Measurements from ENCODE around the gene LZTR1.

GRCh38 chr22:20952544-20953341 is 29.4 kb upstream of the LZTR1 start:
- TF ChIP-seq POLR2AphosphoS5 (IDR thresholded peaks at IDR 0.05; ENCODE audit: low read depth, low read length), result no peak
- TF ChIP-seq EP300 (IDR thresholded peaks at IDR 0.05; ENCODE audit: borderline replicate concordance in 1 of 2, low read depth in 2 of 2, low read length in 2 of 2), result no peak
- TF ChIP-seq NRF1 (IDR thresholded peaks at IDR 0.05; ENCODE audit: low read depth, low read length), result no peak
- TF ChIP-seq POLR2A (IDR thresholded peaks at IDR 0.05; ENCODE audit: control extremely low read depth in 1 of 2, low read depth in 2 of 2, low read length in 2 of 2), result no peak
- no peak for TF ChIP-seq SP2 (IDR thresholded peaks at IDR 0.05; ENCODE audit: low read length)
- TF ChIP-seq CTCF (IDR thresholded peaks at IDR 0.05; ENCODE audit: control extremely low read depth in 1 of 3, insufficient read depth in 1 of 3, low read depth in 1 of 3, low read length in 3 of 3), result no peak
- TF ChIP-seq ZNF274 (IDR thresholded peaks at IDR 0.05; ENCODE audit: borderline replicate concordance, extremely low read depth, low read length), result no peak
- TF ChIP-seq BACH1 (IDR thresholded peaks at IDR 0.05; ENCODE audit: low read length), result no peak
- no peak for TF ChIP-seq ATF3 (IDR thresholded peaks at IDR 0.05; ENCODE audit: insufficient read depth, low read depth, low read length)
- TF ChIP-seq CBX8 (IDR thresholded peaks at IDR 0.05; ENCODE audit: borderline replicate concordance, low read depth, low read length), result no peak
- TF ChIP-seq MAX (IDR thresholded peaks at IDR 0.05), result no peak
- TF ChIP-seq NANOG (IDR thresholded peaks at IDR 0.05; ENCODE audit: insufficient read depth, low read depth, low read length, poor library complexity, severe bottlenecking), result no peak
- TF ChIP-seq RFX5 (IDR thresholded peaks at IDR 0.05; ENCODE audit: borderline replicate concordance, low read depth, low read length), result no peak
